DMS 273 treated with DMSO at 0.1 percent for 48 hours (cell line): Measurements from ENCODE around the gene AHI1.

Experiments
- DNase-seq: peaks from one replicate; lab custom pipeline; 2025; lab: John Stamatoyannopoulos, UW

The AHI1 gene

GRCh38 chr6:135325624-135326424 is 171.7 kb downstream of the AHI1 start:
- no peak for DNase-seq

GRCh38 chr6:135324531-135324930 is 173.0 kb downstream of the AHI1 start:
- no peak for DNase-seq

GRCh38 chr6:135323979-135324378 is 173.6 kb downstream of the AHI1 start:
- DNase-seq: no peak

GRCh38 chr6:135323202-135323668 is 174.3 kb downstream of the AHI1 start:
- DNase-seq: no peak

GRCh38 chr6:135322427-135323201 is 174.9 kb downstream of the AHI1 start:
- DNase-seq: no peak

GRCh38 chr6:135320721-135321621 is 176.6 kb downstream of the AHI1 start:
- DNase-seq: no peak

- DNase-seq: no peak
These were observed 177.7 kb downstream of the AHI1 start for GRCh38 chr6:135319819-135320218.

- no peak for DNase-seq
These were observed 178.6 kb downstream of the AHI1 start for GRCh38 chr6:135318738-135319469.

- no peak for DNase-seq
These were observed 183.0 kb downstream of the AHI1 start for GRCh38 chr6:135314543-135314942.

- DNase-seq: no peak
These were observed 185.9 kb downstream of the AHI1 start for GRCh38 chr6:135311446-135312200.

GRCh38 chr6:135310291-135310690 is 187.2 kb downstream of the AHI1 start:
- DNase-seq: no peak

- no peak for DNase-seq
These were observed 190.7 kb downstream of the AHI1 start for GRCh38 chr6:135306740-135307420.

- no peak for DNase-seq
These were observed 191.4 kb downstream of the AHI1 start for GRCh38 chr6:135306166-135306565.

GRCh38 chr6:135305684-135306083 is 191.9 kb downstream of the AHI1 start:
- DNase-seq: no peak

- DNase-seq: no peak
These were observed 192.7 kb downstream of the AHI1 start for GRCh38 chr6:135304883-135305282.

GRCh38 chr6:135301304-135301703 is 196.2 kb downstream of the AHI1 start:
- DNase-seq: no peak

GRCh38 chr6:135300576-135300975 is 197.0 kb downstream of the AHI1 start:
- no peak for DNase-seq

GRCh38 chr6:135299256-135299655 is 198.3 kb downstream of the AHI1 start:
- no peak for DNase-seq

- DNase-seq: no peak
These were observed 199.1 kb downstream of the AHI1 start for GRCh38 chr6:135298455-135298854.

GRCh38 chr6:135296715-135297114 is 200.8 kb downstream of the AHI1 start:
- DNase-seq: no peak
